Urothelium cell line (cell line): ENCODE data around the gene EPHA4.
"Not testable (repeated sequence)": the region's sequence is repeated elsewhere in the genome, so short reads cannot be mapped to it uniquely, and the experiment has no call there.

Experiments
- DNase-seq: peaks from one replicate; pipeline ENCODE4 v3.0.0; 2011; ENCODE audit warnings: low spot score, mixed read lengths
- FAIRE-seq: peaks from 2 replicates; lab custom pipeline; 2011; peaks lifted over from hg19 to GRCh38; lab: Jason Lieb, UNC

EPHA4 gene

DNA sequence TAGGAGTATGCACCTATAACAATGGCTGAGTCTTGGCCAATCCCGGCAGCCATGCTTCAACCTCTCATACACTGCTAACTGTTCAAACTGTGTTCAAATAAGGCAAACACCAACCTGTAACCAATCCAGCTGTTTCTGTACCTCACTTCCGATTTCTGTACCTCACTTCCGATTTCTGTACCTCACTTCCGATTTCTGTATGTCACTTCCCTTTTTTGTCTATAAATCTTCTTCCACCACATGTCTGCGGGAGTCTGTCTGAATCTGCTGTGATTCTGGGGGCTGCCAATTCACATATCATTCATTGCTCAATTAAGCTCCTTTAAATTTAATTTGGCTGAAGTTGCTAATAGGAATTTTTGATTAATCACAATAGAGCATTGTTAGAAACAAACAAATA lies 60.8 kb downstream of the EPHA4 start:
- DNase-seq, FAIRE-seq: not testable (repeated sequence)

DNA sequence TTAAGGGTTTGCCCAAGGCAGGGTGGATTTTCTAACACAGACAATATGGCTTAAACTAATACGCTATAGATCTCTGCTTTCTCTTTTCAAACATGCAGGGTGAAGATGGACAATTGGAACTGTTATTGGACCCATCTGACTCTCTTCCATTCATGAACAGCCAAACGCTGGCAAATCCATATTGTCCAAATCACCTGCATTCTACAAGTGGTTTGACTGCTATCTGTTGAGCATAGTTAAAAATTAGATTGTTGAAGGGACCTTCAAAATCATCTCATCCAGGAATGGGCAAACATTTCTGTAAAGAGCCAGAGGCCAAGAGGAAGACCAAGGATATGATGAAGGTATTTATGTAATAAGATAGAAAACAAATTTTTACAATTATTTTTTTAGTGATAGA lies 65.6 kb downstream of the EPHA4 start:
- no peak for DNase-seq
- no peak for FAIRE-seq

GRCh38 chr2:221505605-221506004 lies 66.5 kb downstream of the EPHA4 start:
- DNase-seq = no peak
- no peak for FAIRE-seq

DNA sequence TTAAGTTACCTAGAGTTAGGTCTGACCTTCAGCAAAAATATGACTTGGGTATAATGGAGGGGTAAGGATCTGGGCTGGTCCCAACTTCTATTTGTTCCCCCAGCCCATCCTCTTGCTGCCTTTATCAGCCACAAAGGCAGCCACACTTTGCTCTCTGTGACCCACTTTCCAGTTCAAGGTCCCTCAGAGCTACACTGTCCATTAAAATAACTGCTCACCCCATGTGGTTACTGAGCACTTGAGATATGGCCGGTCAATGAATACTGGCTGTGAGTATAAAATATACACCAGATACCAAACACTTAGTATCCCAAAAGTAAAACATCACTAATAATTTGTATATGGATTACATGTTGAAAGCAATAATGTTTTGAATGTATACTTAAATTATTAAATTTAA lies 67.2 kb downstream of the EPHA4 start:
- DNase-seq (no peak), FAIRE-seq (no peak)

GRCh38 chr2:221503965-221504364 lies 68.1 kb downstream of the EPHA4 start:
- no peak for DNase-seq
- no peak for FAIRE-seq

- no peak for FAIRE-seq
- peak; percentile 31 for DNase-seq
Measured at GRCh38 chr2:221502270-221503010, 69.7 kb downstream of the EPHA4 start.

DNA sequence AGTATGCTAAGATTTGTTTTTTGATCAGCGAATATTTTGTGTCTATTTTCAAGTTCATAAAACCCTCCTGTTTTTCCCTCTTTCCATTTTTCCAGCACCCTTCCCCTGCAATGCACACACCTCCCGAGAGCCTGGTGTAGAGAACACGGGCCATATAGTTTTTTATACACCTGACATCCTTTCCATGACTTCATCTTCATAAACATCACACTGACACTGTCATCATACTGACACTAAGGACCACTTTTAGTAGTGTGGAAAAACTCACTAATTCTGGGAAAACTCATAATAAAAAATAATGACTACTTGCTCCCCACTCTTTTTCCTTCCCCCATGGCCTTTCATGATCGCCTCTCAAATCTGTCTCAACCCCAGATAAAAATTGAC lies 70.2 kb downstream of the EPHA4 start:
- no peak for DNase-seq
- FAIRE-seq = no peak

GRCh38 chr2:221501210-221501882 lies 70.8 kb downstream of the EPHA4 start:
- peak; percentile 38 for DNase-seq
- FAIRE-seq = no peak

GRCh38 chr2:221500501-221501209 lies 71.4 kb downstream of the EPHA4 start:
- DNase-seq (no peak), FAIRE-seq (no peak)

GRCh38 chr2:221495731-221496130 lies 76.4 kb downstream of the EPHA4 start:
- FAIRE-seq (no peak), DNase-seq (no peak)

- FAIRE-seq (no peak), DNase-seq (peak; percentile 42)
Measured at GRCh38 chr2:221494556-221494955, 77.5 kb downstream of the EPHA4 start.

DNA sequence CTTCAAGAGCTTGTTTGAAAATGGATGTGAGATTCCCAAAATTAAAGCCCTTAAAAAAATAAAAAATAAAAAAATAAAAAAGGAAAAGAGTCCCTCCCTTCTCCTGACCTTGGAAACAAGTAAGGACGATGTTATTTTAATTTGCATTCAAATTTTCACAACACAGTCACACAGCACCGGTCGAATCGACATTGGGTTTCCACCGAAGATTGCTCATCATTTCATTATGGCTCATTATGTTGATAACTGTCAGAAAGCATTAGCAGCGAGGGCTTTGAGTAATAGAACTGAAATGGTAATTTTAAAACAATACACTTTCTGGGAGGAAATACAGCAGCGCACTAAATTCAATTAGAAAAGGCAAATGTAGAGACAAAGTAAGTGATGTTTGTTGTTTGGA lies 78.7 kb downstream of the EPHA4 start:
- no peak for FAIRE-seq
- DNase-seq = no peak

GRCh38 chr2:221492636-221493035 lies 79.5 kb downstream of the EPHA4 start:
- FAIRE-seq (no peak), DNase-seq (no peak)

- no peak for DNase-seq
- FAIRE-seq = no peak
Measured at GRCh38 chr2:221490506-221491060, 81.5 kb downstream of the EPHA4 start.

- FAIRE-seq = no peak
- DNase-seq = no peak
Measured at GRCh38 chr2:221488136-221488807, 83.8 kb downstream of the EPHA4 start.

- no peak for DNase-seq
- FAIRE-seq = no peak
Measured at GRCh38 chr2:221486106-221486505, 86.0 kb downstream of the EPHA4 start.

GRCh38 chr2:221485503-221485870 lies 86.6 kb downstream of the EPHA4 start:
- FAIRE-seq (no peak), DNase-seq (no peak)

GRCh38 chr2:221484761-221485502 lies 87.2 kb downstream of the EPHA4 start:
- FAIRE-seq = no peak
- DNase-seq = no peak

- no peak for FAIRE-seq
- DNase-seq = no peak
Measured at GRCh38 chr2:221482666-221483455, 89.2 kb downstream of the EPHA4 start.

DNA sequence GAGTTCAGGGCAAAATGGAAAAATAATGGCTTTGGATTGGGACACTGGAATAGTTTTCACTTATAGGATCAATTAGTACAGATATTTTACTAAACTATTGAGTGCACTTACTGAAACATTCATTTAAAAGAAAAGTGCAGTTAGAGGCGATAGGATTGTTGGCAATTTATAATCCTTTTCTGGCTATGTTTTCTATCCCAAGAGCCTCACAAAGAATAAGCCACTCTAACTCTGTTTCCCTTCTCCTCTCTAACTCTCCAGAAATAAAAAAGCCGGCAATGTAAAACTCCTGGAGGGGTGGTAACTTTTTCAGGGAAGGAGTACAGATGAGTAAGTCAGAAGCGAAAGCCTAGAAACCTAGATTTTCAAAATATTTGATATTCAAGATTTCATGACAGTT lies 91.3 kb downstream of the EPHA4 start:
- no peak for DNase-seq
- no peak for FAIRE-seq
